Measurements from ENCODE around the gene RAP1GAP. TPM values are rescaled to one million over a fixed set of nuclear protein-coding genes. Genes with fewer than 3 reads are reported as not detected.

Gene RAP1GAP
- total and polyA plus RNA-seq, 9 of the 15 experiments (the other 6 are each of a cell fraction or from before 2014, with no cell fraction given), result 0.29 to 30.2 (median 19.2) TPM

DNA sequence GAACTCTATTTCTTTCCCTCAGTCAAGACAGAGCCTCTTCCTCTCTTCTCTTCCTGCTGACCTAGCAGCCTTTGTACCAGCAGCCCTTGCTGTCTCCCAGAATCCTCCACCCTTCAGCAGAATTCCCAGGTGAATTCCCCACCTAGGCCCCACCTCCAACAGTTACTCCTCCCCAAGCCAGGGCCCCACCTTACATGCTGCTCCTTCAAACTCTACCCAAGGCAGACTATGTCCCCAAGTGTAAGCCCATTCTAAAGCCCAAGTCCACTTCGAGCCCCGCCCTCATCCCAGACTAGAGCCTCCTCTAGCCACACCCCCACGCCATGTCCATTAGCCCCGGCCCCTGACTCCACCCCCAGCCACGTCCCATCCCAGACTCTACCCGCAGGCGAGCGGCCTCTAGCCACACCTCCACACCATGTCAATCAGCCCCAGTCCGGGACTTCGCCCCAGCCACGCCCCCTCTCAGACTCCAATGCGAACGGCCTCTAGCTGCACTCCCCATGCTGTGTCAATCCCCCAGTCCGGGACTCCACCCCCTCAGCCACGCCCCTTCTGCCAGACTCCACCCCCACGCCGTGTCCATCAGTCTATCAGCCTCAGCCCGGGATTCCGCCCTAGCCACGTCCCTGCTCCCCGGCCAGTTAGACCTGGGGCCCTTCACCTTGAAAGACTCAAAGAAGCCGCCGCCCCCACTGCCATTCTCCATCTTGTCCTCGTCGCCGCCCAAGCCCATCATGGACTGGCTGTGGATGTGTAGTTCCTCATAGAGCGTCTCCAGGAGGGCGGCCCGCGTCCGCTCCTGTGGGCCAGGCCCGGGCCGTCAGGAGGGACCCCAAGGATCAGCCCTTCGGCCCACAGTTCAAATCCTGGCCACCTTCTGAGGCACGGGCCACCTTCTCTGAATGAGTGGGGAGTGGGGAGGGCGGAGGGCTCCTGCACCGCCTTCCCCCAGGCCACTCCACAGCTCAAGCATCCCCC is 61.3 kb downstream of the RAP1GAP start (continued):
- TF ChIP-seq, protein P1, sequence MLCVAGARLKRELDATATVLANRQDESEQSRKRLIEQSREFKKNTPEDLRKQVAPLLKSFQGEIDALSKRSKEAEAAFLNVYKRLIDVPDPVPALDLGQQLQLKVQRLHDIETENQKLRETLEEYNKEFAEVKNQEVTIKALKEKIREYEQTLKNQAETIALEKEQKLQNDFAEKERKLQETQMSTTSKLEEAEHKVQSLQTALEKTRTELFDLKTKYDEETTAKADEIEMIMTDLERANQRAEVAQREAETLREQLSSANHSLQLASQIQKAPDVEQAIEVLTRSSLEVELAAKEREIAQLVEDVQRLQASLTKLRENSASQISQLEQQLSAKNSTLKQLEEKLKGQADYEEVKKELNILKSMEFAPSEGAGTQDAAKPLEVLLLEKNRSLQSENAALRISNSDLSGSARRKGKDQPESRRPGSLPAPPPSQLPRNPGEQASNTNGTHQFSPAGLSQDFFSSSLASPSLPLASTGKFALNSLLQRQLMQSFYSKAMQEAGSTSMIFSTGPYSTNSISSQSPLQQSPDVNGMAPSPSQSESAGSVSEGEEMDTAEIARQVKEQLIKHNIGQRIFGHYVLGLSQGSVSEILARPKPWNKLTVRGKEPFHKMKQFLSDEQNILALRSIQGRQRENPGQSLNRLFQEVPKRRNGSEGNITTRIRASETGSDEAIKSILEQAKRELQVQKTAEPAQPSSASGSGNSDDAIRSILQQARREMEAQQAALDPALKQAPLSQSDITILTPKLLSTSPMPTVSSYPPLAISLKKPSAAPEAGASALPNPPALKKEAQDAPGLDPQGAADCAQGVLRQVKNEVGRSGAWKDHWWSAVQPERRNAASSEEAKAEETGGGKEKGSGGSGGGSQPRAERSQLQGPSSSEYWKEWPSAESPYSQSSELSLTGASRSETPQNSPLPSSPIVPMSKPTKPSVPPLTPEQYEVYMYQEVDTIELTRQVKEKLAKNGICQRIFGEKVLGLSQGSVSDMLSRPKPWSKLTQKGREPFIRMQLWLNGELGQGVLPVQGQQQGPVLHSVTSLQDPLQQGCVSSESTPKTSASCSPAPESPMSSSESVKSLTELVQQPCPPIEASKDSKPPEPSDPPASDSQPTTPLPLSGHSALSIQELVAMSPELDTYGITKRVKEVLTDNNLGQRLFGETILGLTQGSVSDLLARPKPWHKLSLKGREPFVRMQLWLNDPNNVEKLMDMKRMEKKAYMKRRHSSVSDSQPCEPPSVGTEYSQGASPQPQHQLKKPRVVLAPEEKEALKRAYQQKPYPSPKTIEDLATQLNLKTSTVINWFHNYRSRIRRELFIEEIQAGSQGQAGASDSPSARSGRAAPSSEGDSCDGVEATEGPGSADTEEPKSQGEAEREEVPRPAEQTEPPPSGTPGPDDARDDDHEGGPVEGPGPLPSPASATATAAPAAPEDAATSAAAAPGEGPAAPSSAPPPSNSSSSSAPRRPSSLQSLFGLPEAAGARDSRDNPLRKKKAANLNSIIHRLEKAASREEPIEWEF (CRISPR knock-in tag; IDR thresholded peaks at IDR 0.05), result no peak
- TF ChIP-seq ZNF311 (CRISPR knock-in tag; IDR thresholded peaks at IDR 0.05), result no peak
- TF ChIP-seq ZBTB7A (IDR thresholded peaks at IDR 0.05; ENCODE audit: borderline replicate concordance, control insufficient read depth, low read depth, low read length), result peak; percentile 69; the same call in 1 of the 2 replicates
- no peak for TF ChIP-seq NCOR1 (IDR thresholded peaks at IDR 0.05)
- TF ChIP-seq MAZ (CRISPR knock-in tag; conservative IDR thresholded peaks at IDR 0.05 in 1 of 2, IDR thresholded peaks at IDR 0.05 in 1 of 2), result peak; percentile 64 to 72
- TF ChIP-seq ZNF23 (CRISPR knock-in tag; IDR thresholded peaks at IDR 0.05), result no peak
- TF ChIP-seq RCOR1 (IDR thresholded peaks at IDR 0.05; ENCODE audit: borderline replicate concordance in 1 of 2, low read depth in 2 of 2, low read length in 2 of 2), result peak; percentile 10 to 53; a peak in 2 of 4 replicates
- TF ChIP-seq ZNF140 (CRISPR knock-in tag; IDR thresholded peaks at IDR 0.05), result no peak
- TF ChIP-seq PRMT5 (CRISPR knock-in tag; IDR thresholded peaks at IDR 0.05), result no peak
- TF ChIP-seq ZNF77 (CRISPR knock-in tag; IDR thresholded peaks at IDR 0.05), result no peak
- TF ChIP-seq, protein P2, sequence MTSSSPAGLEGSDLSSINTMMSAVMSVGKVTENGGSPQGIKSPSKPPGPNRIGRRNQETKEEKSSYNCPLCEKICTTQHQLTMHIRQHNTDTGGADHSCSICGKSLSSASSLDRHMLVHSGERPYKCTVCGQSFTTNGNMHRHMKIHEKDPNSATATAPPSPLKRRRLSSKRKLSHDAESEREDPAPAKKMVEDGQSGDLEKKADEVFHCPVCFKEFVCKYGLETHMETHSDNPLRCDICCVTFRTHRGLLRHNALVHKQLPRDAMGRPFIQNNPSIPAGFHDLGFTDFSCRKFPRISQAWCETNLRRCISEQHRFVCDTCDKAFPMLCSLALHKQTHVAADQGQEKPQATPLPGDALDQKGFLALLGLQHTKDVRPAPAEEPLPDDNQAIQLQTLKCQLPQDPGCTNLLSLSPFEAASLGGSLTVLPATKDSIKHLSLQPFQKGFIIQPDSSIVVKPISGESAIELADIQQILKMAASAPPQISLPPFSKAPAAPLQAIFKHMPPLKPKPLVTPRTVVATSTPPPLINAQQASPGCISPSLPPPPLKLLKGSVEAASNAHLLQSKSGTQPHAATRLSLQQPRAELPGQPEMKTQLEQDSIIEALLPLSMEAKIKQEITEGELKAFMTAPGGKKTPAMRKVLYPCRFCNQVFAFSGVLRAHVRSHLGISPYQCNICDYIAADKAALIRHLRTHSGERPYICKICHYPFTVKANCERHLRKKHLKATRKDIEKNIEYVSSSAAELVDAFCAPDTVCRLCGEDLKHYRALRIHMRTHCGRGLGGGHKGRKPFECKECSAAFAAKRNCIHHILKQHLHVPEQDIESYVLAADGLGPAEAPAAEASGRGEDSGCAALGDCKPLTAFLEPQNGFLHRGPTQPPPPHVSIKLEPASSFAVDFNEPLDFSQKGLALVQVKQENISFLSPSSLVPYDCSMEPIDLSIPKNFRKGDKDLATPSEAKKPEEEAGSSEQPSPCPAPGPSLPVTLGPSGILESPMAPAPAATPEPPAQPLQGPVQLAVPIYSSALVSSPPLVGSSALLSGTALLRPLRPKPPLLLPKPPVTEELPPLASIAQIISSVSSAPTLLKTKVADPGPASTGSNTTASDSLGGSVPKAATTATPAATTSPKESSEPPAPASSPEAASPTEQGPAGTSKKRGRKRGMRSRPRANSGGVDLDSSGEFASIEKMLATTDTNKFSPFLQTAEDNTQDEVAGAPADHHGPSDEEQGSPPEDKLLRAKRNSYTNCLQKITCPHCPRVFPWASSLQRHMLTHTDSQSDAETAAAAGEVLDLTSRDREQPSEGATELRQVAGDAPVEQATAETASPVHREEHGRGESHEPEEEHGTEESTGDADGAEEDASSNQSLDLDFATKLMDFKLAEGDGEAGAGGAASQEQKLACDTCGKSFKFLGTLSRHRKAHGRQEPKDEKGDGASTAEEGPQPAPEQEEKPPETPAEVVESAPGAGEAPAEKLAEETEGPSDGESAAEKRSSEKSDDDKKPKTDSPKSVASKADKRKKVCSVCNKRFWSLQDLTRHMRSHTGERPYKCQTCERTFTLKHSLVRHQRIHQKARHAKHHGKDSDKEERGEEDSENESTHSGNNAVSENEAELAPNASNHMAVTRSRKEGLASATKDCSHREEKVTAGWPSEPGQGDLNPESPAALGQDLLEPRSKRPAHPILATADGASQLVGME (CRISPR knock-in tag; IDR thresholded peaks at IDR 0.05), result peak; percentile 75; the same call in 1 of the 2 replicates
- peak; percentile 22 for TF ChIP-seq NEUROD1 (IDR thresholded peaks at IDR 0.05; ENCODE audit: borderline replicate concordance, low read depth, low read length, partially characterized antibody)
- TF ChIP-seq NONO (IDR thresholded peaks at IDR 0.05; ENCODE audit: low read depth in 2 of 2, low read length in 1 of 2), result no peak

Measured in K562 (cell line).